SU-DHL-6 (cell line): ENCODE measurements around the gene CHST9.

ENCODE experiments used
- EZH2phosphoT487 ChIP-seq: fragments of 200-600 bp; sonication (generic), shearing (Covaris generic); conservative IDR thresholded peaks from 2 replicates; pipeline ENCODE4 v1.6.1; 2018; ENCODE audit warnings: mild to moderate bottlenecking, antibody characterized with exemption, low read length, moderate library complexity, mixed read lengths
- TF ChIP-seq, protein P1 (sequence below): fragments of 200-600 bp; sonication (generic); IDR thresholded peaks from one replicate; pipeline ENCODE4 v1.5.1; 2017; ENCODE audit warnings: antibody characterized with exemption, mild to moderate bottlenecking, low read length, moderate library complexity; ENCODE audit not compliant: insufficient read depth, poor library complexity, severe bottlenecking

DNA sequence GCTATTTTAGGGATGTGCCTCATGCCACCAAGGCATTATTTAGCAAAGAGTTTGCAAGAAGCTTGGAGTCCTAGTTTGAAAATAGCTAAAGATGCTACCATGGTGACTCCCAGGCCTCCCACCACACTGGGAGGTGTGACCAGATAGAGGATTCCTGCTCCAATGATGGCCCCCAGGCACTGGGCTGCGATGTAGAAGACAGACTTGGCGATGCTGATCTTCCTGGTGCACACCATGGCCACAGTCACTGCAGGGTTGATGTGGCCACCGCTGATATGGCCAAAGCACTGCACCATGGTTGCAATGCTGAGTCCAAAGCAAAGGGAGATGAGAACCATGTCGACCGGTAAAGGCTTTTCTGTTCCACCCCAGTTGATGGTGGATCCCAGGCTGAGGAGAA, 323.0 kb downstream of the CHST9 start:
- TF ChIP-seq, protein P1, sequence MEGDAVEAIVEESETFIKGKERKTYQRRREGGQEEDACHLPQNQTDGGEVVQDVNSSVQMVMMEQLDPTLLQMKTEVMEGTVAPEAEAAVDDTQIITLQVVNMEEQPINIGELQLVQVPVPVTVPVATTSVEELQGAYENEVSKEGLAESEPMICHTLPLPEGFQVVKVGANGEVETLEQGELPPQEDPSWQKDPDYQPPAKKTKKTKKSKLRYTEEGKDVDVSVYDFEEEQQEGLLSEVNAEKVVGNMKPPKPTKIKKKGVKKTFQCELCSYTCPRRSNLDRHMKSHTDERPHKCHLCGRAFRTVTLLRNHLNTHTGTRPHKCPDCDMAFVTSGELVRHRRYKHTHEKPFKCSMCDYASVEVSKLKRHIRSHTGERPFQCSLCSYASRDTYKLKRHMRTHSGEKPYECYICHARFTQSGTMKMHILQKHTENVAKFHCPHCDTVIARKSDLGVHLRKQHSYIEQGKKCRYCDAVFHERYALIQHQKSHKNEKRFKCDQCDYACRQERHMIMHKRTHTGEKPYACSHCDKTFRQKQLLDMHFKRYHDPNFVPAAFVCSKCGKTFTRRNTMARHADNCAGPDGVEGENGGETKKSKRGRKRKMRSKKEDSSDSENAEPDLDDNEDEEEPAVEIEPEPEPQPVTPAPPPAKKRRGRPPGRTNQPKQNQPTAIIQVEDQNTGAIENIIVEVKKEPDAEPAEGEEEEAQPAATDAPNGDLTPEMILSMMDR = no peak
- no peak for TF ChIP-seq EZH2phosphoT487
